ENCODE data around the gene GTF3C5.
"Not testable (repeated sequence)": the region's sequence is repeated elsewhere in the genome, so short reads cannot be mapped to it uniquely, and the experiment has no call there.

GTF3C5 gene

DNA sequence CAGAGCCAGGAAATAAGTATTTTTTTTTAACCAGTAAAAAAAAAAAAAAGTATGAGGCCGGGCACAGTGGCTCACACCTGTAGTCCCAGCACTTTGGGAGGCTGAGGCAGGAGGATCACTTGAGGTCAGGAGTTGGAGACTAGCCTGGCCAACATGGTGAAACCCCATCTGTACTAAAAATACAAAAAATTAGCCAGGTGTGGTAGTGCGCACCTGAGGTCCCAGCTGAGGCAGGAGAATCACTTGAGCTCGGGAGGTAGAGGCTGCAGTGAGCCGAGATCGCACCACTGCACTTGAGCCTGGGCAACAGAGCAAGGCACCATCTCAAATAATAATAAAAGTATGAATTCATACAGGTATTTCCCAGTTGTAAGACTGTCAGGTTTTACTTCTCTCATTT is 41.4 kb downstream of the GTF3C5 start:
- DNase-seq = not testable (repeated sequence)

DNA sequence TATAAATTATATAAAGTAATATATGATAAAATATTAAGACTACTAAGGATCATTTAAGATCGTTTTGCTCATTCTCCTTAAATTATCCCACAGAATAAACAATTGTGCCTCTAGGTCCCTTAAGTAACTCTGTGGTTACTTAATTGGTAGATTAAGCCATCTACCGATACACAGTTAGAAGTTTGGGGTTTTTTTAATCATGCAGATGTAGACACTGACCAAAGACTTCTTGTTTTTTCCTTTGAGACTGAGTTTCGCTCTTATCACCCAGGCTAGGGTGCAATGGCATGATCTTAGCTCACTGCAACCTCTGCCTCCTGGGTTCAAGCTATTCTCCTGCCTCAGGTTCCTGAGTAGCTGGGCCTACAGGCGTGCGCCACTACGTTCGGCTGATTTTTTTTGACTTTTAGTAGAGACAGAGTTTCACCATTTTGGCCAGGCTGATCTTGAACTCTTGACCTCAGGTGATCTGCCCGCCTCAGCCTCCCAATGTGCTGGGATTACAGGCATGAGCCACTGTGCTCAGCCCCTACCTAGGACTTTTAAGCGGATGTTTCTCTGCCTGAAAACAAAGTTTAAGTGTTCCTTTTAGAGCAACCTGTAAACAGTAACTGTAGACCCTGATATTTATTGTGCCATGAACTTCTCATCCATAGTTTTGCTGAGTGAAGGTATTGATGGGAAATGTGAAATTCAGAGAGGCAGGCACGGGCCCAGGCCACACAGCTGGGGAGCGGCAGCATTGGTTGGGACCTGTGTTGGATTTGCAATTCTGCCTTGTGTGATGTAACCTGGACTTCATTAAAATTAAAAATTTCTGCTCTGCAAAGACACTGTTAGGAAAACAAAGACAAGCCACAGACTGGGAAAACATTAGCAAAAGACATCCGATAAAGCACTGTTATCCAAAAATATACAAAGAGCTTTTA is 42.6 kb downstream of the GTF3C5 start:
- no peak for DNase-seq

DNA sequence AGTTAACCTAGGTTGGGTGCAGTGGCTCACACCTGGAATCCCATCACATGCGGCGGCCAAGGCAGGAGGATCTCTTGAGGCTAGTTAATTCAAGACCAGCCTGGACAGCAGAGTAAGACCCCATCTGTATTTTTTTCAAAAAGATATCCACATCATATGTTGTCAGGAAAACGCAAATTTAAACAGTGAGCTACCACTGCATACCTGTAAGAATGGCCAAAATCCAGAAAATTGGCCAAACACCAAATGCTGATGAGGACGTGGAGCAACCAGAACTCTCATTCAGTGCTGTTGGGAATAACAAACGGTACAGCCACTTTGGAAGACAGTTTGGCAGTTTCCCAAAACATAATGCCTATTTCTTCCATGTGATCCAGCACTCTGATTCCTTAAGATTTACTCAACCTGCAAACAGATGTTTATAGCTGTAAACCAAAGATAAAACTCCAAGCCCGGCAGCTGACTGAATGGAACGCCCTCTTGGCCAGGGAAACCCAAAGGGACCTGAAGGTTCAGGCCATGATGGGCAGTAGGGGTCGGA is 43.4 kb downstream of the GTF3C5 start:
- DNase-seq = no peak

DNA sequence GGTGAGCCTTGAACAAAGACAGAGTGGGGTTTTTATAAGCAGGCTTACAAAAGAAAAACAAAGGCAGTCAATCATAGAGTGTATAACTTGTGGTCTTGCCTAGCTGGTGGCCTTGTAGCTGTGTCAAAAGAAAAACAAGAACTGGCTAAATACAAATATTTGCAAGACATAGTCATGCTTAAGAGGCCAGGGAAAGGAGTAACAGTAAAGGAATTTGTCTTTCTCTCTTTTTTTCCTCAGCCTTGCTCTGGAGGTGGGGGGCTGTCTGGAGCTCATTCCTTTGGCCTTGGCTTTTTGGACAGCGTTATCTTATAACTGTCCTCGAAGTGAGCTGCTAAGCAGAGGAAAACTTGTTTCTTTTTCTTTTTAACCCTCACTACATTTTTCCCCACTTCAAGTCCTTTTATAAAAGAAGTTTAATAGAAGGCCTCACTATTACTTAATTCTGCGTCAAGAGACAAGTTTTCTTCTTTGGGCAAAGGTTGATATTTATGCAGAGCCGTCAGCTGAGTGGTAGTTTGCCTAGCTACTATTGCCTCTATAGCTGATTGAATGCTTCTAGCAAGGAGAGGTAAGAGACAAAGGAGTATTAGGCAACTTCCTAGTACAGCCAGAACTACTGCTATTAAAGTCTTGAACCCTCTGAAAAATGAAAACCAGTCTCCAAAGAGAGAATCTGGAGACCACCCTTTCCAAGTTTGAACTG is 45.3 kb downstream of the GTF3C5 start:
- DNase-seq = no peak

DNA sequence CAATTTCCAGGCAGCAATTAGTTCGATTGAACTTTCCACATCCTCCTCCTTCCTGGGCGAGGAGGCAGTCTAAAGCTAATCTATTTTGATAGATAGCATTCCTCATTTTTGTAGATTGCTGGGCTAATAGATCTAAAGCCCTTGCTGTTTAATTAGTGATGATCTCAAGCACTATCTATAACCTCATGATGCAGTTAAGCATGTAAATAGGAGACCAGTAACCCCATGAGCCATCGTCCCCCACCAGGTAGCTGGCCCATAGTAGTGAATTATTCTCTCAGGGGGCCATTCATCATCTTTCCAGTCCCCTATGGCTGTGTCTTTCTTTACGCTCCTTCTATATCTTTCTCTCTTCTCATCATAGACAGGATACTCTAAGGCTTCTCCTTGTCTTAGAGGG is 45.9 kb downstream of the GTF3C5 start:
- DNase-seq = no peak

DNA sequence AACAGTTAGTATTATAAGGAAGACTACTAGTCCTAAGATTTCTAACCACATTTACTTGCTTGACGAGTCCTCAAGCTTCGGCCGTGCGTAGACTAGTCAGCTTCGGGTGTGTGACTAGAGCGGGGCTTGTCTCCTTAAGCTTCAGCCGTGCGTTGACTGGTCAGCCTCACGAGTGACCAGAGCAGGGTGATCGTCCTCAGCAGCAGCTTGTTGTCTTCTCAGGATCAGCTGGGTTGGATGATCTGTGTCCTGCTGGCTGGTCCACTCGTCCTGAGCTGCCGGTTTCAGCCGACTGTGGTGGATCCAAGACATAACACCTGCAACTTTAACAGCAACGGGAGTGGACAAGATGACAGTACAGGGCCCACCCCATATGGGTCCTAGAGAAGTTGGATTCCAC is 47.7 kb downstream of the GTF3C5 start:
- no peak for DNase-seq

DNA sequence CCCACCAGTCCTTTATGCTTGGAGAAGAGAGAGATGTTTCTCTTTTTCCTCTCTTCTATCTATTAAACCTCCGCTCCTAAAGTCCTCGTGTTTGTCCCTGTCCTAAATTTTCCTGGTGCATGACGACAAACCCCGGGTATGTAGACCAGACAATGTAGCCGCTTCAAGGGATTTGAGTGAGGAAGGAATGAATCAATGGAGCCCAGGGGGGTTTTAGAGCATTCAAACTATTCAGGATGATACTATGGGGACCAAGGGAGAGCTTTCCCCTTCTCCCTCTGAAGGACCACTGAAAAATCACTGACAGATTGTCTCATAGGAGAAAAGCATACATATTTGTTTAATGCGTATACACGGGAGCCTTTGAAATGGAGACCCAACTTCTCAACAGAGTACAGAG is 49.4 kb downstream of the GTF3C5 start:
- no peak for DNase-seq

DNA sequence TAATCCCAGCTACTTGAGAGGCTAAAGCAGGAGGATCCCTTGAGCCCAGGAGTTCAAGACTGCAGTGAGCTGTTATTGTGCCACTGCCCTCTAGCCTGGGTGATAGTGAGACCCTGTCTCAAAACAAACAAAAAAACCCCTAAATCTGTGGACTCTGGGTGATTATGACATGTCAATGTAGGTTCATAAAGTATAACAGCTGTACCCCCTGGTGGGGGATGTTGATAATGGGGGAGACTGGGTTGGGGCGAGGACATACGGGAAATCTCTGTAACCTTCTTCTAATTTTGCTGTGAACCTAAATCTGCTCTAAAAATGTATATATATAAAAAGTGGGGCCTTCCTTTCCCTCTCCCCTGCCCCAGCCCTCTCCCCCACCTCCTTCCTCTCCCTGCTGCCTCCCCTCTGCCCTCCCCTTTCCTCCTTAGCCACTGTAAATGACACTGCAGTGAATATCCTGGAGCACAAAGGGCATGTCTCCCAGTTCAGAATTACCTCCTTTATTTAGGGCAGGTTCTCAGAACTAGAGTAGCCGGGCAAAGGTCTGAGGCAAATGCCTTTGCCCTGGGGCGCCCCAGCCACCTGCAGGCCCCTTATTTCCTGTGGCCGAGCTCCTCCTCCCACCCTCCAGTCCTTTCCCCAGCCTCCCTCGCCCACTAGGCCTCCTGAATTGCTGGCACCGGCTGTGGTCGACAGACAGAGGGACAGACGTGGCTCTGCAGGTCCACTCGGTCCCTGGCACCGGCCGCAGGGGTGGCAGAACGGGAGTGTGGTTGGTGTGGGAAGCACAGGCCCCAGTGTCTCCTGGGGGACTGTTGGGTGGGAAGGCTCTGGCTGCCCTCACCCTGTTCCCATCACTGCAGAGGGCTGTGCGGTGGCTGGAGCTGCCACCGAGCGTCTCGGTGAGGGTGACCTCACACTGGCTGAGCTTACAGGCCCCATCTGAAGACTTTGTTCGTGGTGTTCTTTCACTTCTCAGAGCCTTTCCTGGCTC is 50.3 kb downstream of the GTF3C5 start:
- not testable (repeated sequence) for DNase-seq

DNA sequence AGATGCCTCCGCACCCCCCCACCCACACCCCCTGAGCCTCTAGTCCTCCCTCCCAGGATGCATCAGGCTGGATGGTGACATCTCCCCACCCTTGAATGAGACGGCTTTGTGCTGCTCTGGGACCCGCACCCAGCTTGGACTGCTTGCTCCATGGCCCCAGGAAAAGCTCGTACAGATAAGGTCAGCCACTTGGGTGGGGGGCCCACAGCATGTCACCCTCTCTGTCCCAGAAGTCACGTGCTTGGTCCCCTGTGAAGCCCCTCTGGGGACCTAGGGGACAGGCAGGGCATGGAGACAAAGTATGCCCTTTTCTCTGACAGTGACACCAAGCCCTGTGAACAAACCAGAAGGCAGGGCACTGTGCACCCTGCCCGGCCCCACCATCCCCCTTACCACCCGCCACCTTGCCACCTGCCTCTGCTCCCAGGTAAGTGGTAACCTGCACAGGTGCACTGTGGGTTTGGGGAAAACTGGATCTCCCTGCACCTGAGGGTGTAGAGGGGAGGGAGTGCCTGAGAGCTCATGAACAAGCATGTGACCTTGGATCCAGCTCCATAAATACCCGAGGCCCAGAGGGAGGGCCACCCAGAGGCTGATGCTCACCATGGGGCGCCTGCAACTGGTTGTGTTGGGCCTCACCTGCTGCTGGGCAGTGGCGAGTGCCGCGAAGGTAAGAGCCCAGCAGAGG is 51.3 kb downstream of the GTF3C5 start:
- not testable (repeated sequence) for DNase-seq

DNA sequence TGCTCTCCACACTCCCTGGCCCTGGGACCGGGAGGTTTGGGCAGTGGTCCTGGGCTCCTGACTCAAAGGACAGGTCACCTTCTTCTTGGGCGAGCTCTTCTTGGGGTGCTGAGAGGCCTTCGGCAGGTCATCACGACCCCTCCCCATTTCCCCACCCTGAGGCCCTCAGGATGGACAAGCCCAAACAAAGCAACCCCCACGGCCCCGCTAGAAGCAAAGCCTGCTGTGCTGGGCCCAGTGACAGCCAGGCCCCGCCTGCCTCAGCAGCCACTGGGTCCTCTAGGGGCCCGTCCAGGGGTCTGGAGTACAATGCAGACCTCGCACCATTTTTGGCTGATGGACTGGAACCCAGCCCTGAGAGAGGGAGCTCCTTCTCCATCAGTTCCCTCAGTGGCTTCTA is 52.9 kb downstream of the GTF3C5 start:
- DNase-seq = not testable (repeated sequence)

DNA sequence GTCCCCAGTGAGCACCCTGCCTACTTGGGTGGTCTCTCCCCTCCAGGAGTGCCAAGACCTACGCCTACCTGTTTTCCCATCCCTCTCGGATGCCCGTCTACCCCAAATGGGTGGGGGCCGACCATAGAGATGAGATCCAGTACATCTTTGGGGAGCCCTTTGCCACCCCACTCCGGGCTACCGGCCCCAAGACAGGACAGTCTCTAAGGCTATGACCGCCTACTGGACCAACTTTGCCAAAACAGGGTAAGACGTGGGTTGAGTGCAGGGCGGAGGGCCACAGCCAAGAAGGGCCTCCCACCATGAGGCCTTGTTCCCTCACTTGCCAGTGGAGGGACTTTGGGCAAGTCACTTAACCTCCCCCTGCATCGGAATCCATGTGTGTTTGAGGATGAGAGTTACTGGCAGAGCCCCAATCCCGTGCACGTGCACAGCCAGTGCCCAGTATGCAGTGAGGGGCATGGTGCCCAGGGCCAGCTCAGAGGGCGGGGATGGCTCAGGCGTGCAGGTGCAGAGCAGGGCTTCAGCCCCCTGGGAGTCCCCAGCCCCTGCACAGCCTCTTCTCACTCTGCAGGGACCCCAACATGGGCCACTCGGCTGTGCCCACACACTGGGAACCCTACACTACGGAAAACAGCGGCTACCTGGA is 55.5 kb downstream of the GTF3C5 start:
- not testable (repeated sequence) for DNase-seq

DNA sequence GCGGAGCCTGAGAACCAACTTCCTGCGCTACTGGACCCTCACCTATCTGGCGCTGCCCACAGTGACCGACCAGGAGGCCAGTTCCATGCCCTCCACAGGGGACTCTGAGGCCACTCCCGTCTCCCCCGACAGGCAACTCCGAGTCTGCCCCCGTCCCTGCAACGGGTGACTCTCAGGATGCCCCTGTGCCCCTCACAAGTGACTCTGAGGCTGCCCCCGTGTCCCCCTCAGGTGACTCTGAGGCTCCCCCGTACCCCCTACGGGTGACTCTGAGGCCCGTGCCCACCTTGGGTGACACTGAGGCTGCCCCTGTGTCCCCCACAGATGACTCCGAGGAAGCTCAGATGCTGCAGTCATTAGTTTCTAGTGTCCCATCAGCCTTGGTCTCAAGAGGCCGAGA is 56.1 kb downstream of the GTF3C5 start:
- DNase-seq = no peak

DNA sequence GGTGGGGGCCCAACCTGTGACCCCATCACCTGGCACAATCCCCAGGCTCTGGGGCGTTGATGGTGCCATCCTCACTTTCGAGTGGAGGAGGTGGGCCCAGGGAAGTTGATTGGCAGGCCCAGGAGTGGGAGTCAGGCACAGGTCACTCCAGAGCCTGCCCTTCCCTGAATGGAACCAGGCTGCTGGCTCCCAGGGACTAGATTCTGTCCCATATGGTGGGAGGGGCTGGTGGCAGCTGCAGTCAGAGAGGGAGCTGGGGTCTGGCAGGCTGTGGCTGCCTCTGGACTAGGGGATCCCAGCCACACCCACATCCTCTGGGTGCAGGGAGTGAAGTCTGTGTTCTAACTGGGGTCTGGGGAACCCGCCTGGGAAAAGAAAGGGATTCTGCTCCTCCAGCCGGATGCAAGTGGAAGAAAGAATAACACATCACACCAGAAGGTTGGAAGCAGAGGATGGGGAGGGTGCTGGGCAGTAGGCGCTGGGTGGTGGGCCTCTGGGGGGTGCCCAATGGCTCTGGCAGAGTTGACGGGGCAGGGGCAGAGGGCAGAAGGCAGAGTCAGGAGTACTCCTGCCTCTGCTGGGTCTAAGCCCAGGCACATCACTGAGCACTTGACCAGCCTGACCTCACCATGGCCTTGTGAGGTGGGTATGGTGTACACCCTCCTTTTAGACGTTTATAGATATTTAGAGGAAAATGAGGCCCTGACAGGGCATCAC is 56.8 kb downstream of the GTF3C5 start:
- DNase-seq = no peak

DNA sequence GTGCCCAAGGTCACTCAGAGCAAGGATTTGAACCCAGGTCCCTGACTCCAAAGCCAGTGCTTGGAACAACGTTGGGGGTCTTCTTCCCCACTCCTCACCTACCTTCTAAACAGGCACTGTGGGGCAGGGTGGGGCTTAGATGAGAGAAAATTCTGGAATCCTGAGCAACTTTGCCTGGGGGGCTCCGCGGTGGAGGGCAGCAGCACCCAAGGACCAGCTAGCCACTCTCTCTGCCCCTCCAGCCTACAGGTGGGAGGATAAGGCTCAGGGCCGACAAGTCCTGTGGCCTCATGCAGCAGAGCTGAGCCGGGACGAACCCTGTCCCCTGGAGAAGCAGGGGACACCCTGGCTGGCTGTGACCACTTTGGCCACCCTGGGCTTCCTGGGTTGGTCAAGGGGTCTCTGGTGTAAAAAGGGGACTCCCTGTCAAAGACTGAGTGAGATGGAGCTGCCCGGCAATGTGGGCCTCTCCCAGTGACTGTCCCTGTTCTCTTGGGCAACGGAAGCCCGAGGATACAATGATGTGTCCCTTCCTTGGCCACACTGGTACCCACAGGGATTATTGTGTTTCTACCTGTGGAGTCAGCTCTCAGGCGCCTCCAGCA is 57.5 kb downstream of the GTF3C5 start:
- DNase-seq = no peak

DNA sequence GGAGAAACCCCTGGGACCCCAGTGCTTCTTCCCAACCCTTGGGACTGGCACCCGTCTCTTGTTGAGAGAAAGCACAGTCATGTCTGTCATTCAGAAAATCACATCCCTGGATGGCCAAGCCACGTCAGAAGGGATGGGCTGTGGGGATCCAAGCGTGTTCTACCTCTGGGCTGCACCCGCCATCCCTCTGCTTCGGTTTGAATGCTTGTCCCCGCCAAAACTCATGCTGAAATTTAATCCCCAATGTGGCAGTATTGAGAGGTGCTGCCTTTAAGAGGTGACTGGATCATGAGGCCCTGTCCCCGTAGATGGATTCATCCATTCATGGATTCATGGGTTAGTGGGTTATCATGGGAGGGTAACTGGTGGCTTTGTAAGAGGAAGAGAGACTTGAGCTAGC is 58.0 kb downstream of the GTF3C5 start:
- no peak for DNase-seq

DNA sequence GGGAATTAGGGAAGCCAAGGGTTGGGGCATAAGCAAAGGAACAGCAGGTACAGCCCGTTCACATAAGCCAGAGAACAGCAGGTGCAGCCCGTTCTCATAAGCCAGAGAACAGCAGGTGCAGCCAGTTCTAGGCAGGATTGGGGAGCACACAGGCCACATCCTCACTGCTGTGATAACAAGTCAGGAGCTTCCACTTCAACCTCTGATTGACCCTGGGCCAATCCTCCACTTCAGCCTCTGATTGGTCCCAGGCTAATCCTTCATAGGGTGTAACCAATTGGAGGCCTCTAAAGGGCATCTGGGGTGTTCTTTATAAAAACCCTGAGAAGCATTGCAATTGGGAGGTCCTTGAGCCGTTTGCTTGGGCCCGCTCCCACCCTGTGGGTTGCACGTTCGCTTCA is 58.5 kb downstream of the GTF3C5 start:
- no peak for DNase-seq

DNA sequence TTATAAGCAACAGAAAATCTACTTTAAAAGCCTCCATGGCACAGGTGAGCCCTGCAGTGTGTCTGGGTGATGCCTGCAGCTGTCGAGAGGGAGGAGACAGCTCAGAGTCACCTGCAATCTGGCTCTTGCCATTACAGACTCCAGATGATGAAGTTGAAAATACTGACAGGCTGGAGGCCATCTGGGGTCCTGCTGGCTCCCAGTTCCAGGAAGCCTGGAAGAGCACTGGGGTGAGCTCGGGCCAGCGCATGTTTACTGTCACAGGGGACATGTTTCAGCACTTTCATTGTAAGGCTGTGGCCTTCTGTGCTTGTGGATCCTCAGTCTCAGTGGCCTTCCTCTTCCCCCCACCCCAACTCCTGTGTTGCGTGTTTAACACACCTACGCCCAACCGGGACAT is 59.4 kb downstream of the GTF3C5 start:
- DNase-seq = no peak

DNA sequence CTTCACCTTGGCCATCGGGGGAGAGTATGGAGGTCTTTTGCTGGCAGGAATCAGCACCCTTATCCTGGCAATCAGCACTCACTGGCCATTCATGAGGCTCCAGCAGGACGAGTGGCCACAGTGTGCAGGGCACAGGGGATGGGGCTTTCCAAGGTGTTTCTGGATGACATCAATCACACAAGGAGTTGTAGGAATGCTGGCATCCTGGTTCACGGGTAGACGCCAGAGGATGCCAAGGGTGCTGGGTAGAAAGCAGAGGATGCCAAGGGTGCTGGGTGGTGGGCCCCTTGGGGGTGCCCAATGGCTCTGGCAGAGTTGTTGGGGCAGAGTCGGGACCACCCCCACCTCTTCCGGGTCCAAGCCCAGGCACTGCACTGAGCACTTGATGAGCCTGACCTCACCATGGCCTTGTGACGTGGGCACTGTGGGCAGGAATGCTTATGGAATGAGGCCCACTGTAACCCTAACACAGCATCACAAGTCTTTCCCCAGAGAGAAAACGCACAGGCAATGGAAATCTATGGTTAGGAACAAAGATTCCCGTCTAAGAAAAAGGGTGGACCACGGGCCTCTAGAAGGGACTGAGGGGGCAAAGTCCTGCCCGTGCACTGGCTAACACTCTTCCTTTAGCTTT is 60.1 kb downstream of the GTF3C5 start:
- DNase-seq = no peak

DNA sequence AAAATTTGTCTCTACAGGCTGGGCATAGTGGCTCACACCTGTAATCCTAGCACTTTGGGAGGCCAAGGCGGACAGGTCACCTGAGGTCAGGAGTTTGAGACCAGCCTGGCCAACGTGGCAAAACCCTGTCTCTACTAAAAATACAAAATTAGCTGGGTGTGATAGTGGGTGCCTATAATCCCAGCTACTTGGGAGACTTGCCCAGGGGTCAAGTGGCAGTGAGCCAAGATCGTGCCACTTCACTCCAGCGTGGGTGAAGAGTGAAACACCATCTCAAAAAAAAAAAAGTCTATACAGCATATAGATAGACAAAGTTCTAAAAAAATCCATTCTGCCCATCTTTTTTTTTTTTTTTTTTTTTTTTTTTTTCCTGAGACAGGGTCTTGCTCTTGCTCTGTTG is 63.6 kb downstream of the GTF3C5 start:
- not testable (repeated sequence) for DNase-seq

DNA sequence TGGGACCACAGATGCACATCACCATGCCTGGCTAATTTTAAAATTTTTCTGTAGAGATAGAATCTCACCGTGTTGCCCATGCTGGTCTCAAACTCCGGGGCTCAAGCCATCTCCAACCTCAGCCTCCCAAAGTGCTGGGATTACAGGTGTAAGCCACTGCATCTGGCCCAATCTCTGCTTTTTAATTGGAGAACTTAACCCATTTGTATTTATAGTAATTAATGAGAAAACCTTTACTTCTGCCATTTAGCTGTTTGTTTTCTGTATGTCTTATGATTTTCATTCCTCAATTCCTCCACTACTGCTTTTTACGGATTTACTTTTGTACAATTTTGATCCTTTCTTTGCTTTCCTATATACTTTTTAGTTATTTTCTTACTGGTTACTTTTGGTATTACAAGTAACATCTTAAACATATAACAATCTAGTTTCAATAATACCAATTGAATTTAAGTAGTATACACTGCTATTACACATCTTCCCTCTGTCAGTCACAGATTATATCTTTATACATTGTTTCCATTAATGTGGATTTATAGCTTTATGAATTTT is 64.1 kb downstream of the GTF3C5 start:
- no peak for DNase-seq
